Spinal cord (tissue), 10 donors: Measurements from ENCODE around the gene ICA1L. TPM values are rescaled to one million over a fixed set of nuclear protein-coding genes. Genes with fewer than 3 reads are reported as not detected.

Experiments used
- DNase-seq, 6 donors: peaks; one replicate each; pipeline versions ENCODE4 v3.0.0 to v3.0.0-alpha.2; 2013 to 2015; ENCODE audit warnings: low spot score in 6 of 6, low read depth in 4 of 6
- H3K27ac ChIP-seq: one replicate; pipeline ENCODE4 v1.5.1; 2013; ENCODE audit warnings: low read depth, low read length, control low read depth
- H3K27me3 ChIP-seq: one replicate; pipeline ENCODE4 v1.6.1; 2013; ENCODE audit warnings: low read length; ENCODE audit not compliant: control insufficient read depth, insufficient read depth
- H3K36me3 ChIP-seq: one replicate; pipeline ENCODE4 v1.6.1; 2013; ENCODE audit warnings: low read length; ENCODE audit not compliant: control insufficient read depth, insufficient read depth
- H3K4me1 ChIP-seq: one replicate; pipeline ENCODE4 v1.6.1; 2013; ENCODE audit warnings: low read length; ENCODE audit not compliant: control insufficient read depth, insufficient read depth
- H3K4me3 ChIP-seq: one replicate; pipeline ENCODE4 v1.5.1; 2013; ENCODE audit warnings: low read depth, low read length, control low read depth
- H3K9me3 ChIP-seq: one replicate; pipeline ENCODE4 v1.6.1; 2013; ENCODE audit warnings: low read length; ENCODE audit not compliant: control insufficient read depth, insufficient read depth
- WGBS: methylation state at CpG from one replicate; pipeline ENCODE4 v1.1.5; 2013; ENCODE audit warnings: missing lambda C conversion rate; ENCODE audit not compliant: insufficient coverage; 5-methylcytosine and 5-hydroxymethylcytosine counted together
- polyA plus RNA-seq, 2 donors: library from polyadenylated mRNA; unstranded; fragments of 120-200 nt; gene quantifications; one replicate each; pipeline ENCODE4 v1.2.1, GENCODE V29; 2013; ENCODE audit not compliant: insufficient read length in 2 of 2
- total RNA-seq, 2 donors: library from RNA; depleted of rRNA in 1 of 2; stranded (reverse); fragments of 120-200 nt in 1 of 2; fragments of >200 nt in 1 of 2; gene quantifications; one replicate each; pipeline versions ENCODE4 v1.2.3 to v1.2.4, GENCODE V29; 2013 to 2014
- donor health status: healthy.

Gene ICA1L
- total and polyA plus RNA-seq, 4 donors = 33.0 to 55.8 (median 40.1) TPM

DNA sequence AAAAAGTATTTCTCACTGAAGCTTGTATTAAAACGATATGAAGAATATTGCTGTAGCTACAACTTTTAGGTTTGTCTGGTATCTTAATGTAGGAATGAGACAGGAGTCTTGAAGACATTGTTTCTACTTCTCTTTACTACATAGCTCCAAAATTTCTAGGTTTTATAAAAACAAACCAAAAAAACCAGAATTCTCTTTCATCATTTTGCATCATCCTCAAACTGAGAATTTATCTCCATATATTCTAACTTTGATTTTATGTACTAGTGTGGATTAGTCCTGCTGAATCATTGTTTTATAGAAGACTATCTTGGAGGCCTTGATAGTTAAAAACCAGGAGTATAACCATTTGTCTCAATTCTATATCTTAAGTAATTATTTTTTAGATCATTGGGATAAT, 100.2 kb downstream of the ICA1L start:
- Histone ChIP-seq H3K9me3 (no peaks in the 10 kb centered on the region), H3K4me1 (no peaks in the 10 kb centered on the region), H3K36me3 (peaks cover 12% of the 10 kb centered on the region), H3K4me3 (no peak overlapping the region), H3K27me3 (no peaks in the 10 kb centered on the region), H3K27ac (no peak overlapping the region)
- WGBS = no CpG with 5 or more reads among the region's 1 CpG
- no peak for DNase-seq

GRCh38 chr2:202769201-202769600, 102.4 kb downstream of the ICA1L start:
- no peak for DNase-seq
- no peaks in the 10 kb centered on the region for H3K4me1 ChIP-seq
- no peak overlapping the region for H3K4me3 ChIP-seq
- no peak overlapping the region for H3K27ac ChIP-seq
- no peaks in the 10 kb centered on the region for H3K27me3 ChIP-seq
- no peaks in the 10 kb centered on the region for H3K9me3 ChIP-seq
- H3K36me3 ChIP-seq = peaks cover 12% of the 10 kb centered on the region

- no peak for DNase-seq
- no peak overlapping the region for H3K27ac ChIP-seq
- no peaks in the 10 kb centered on the region for H3K4me1 ChIP-seq
- no peaks in the 10 kb centered on the region for H3K27me3 ChIP-seq
- no peaks in the 10 kb centered on the region for H3K9me3 ChIP-seq
- H3K36me3 ChIP-seq = peaks cover 9% of the 10 kb centered on the region
- no peak overlapping the region for H3K4me3 ChIP-seq
Observed at GRCh38 chr2:202768273-202768672, 103.3 kb downstream of the ICA1L start.

DNA sequence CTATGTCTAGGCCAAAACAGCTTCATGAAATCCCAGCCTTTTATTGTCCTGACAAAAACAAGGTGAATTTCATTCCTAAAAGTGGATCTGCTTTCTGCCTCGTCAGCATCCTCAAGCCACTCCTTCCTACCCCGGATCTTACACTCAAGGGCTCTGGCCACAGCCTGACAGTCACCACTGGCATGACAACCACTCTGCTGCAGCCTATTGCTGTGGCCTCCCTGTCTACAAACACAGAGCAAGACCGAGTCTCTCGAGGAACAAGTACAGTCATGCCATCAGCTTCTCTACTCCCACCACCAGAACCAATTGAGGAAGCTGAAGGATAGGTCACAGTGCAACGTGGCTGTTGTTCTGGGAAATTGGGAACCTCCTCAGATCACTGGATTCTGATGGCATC, 106.1 kb downstream of the ICA1L start:
- Histone ChIP-seq H3K9me3 (no peaks in the 10 kb centered on the region), H3K27me3 (no peaks in the 10 kb centered on the region), H3K4me1 (no peaks in the 10 kb centered on the region), H3K27ac (no peak overlapping the region), H3K4me3 (no peak overlapping the region), H3K36me3 (peaks cover 12% of the 10 kb centered on the region)
- DNase-seq = no peak
- 87% methylated on average over 4 of the region's 5 CpGs for WGBS

GRCh38 chr2:202764991-202765390, 106.6 kb downstream of the ICA1L start:
- no peak overlapping the region for H3K27ac ChIP-seq
- H3K4me1 ChIP-seq = no peaks in the 10 kb centered on the region
- no CpG with 5 or more reads among the region's 3 CpGs for WGBS
- H3K27me3 ChIP-seq = no peaks in the 10 kb centered on the region
- no peak for DNase-seq
- peaks cover 11% of the 10 kb centered on the region for H3K36me3 ChIP-seq
- H3K9me3 ChIP-seq = no peaks in the 10 kb centered on the region
- H3K4me3 ChIP-seq = no peak overlapping the region

DNA sequence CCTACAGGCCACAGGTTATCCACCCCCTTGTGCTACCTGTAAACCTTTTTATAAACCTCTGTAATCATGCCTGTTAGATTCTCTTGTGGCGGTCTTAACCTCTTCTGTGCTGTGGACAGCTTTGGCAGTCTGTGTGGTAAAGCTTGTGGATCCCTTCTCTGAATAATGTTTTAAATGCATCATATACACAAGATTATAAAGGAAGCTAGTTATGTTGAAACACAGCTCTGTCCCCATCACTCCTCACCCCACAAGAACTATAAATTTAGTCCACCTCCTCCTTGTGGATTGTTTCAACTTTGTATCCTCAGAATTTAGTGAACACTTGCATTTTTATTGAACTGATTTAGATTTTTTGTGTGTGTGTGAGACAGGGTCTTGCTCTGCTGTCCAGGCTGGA, 107.7 kb downstream of the ICA1L start:
- no CpG with 5 or more reads among the region's 1 CpG for WGBS
- Histone ChIP-seq H3K4me3 (no peak overlapping the region), H3K9me3 (no peaks in the 10 kb centered on the region), H3K4me1 (no peaks in the 10 kb centered on the region), H3K36me3 (peaks cover 19% of the 10 kb centered on the region), H3K27me3 (no peaks in the 10 kb centered on the region), H3K27ac (no peak overlapping the region)
- DNase-seq = no peak

GRCh38 chr2:202762556-202762955, 109.0 kb downstream of the ICA1L start:
- Histone ChIP-seq H3K9me3 (no peaks in the 10 kb centered on the region), H3K36me3 (peaks cover 19% of the 10 kb centered on the region), H3K27me3 (no peaks in the 10 kb centered on the region), H3K4me3 (no peak overlapping the region), H3K27ac (no peak overlapping the region), H3K4me1 (no peaks in the 10 kb centered on the region)
- WGBS = 64% methylated on average over 1 of the region's 4 CpGs
- DNase-seq = no peak

GRCh38 chr2:202760848-202761247, 110.7 kb downstream of the ICA1L start:
- H3K9me3 ChIP-seq = no peaks in the 10 kb centered on the region
- no peaks in the 10 kb centered on the region for H3K27me3 ChIP-seq
- H3K36me3 ChIP-seq = peaks cover 22% of the 10 kb centered on the region
- no peak overlapping the region for H3K27ac ChIP-seq
- H3K4me3 ChIP-seq = no peak overlapping the region
- WGBS = 100% methylated on average over 1 of the region's 2 CpGs
- no peak for DNase-seq
- H3K4me1 ChIP-seq = no peaks in the 10 kb centered on the region

- Histone ChIP-seq H3K4me3 (no peak overlapping the region), H3K4me1 (no peaks in the 10 kb centered on the region), H3K27ac (no peak overlapping the region), H3K9me3 (no peaks in the 10 kb centered on the region), H3K27me3 (no peaks in the 10 kb centered on the region), H3K36me3 (peaks cover 18% of the 10 kb centered on the region)
- no peak for DNase-seq
- WGBS = 100% methylated on average over 2 of the region's 2 CpGs
Observed at GRCh38 chr2:202758604-202759003, 113.0 kb downstream of the ICA1L start.

DNA sequence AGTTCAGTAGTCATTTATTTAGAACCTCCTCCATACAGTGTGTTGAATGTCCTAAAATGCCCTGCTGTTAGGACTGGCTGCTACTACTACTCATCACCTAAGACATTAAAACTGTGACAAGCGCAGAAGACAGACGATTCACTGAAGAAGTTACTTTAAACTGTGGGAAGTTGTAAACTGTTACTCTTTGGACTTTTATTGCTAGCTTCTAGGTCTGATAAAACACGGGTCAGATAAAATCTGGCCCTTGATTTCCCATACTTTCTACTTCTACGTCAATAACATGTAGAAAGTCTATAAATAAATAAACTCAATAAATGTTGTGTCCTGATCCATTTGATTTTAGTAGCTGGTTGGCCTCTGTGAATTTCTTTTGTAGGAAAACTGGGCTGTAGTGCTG, 113.4 kb downstream of the ICA1L start:
- no peaks in the 10 kb centered on the region for H3K27me3 ChIP-seq
- no peak overlapping the region for H3K27ac ChIP-seq
- no peak for DNase-seq
- peaks cover 18% of the 10 kb centered on the region for H3K36me3 ChIP-seq
- H3K4me1 ChIP-seq = no peaks in the 10 kb centered on the region
- H3K9me3 ChIP-seq = no peaks in the 10 kb centered on the region
- no CpG with 5 or more reads among the region's 4 CpGs for WGBS
- H3K4me3 ChIP-seq = no peak overlapping the region
